Natural killer cell (primary cell): ENCODE measurements around the gene FANCG. TPM values are rescaled to one million over a fixed set of nuclear protein-coding genes. Genes with fewer than 3 reads are reported as not detected.

Experiments used
- ATAC-seq, 3 donors: fragments of 150-1000 bp in 2 of 3; fragments of 200-7000 bp in 1 of 3; cut with Tn5 transposase; 1 replicate in 1 of 3; 2 replicates in 2 of 3; pipeline ENCODE4 v1.10.0; 2021; ENCODE audit warnings: mild to moderate bottlenecking in 2 of 3, moderate library complexity in 2 of 3
- DNase-seq, 2 donors: peaks; one replicate each; pipeline versions ENCODE4 v3.0.0 to v3.0.0-alpha.2; 2013 to 2021; ENCODE audit warnings: mixed read lengths in 1 of 2
- H3K27ac ChIP-seq: one replicate; pipeline ENCODE4 v1.5.1; 2013; ENCODE audit warnings: mild to moderate bottlenecking, low read length
- H3K27me3 ChIP-seq: one replicate; pipeline ENCODE4 v1.6.1; 2013; ENCODE audit warnings: low read length; ENCODE audit not compliant: control insufficient read depth, insufficient read depth
- H3K36me3 ChIP-seq: one replicate; pipeline ENCODE4 v1.6.1; 2013; ENCODE audit warnings: low read length; ENCODE audit not compliant: control insufficient read depth, insufficient read depth
- H3K4me1 ChIP-seq: one replicate; pipeline ENCODE4 v1.6.1; 2013; ENCODE audit warnings: low read length; ENCODE audit not compliant: control insufficient read depth, insufficient read depth
- H3K4me3 ChIP-seq: one replicate; pipeline ENCODE4 v1.5.1; 2013; ENCODE audit warnings: low read length
- H3K9me3 ChIP-seq: one replicate; pipeline ENCODE4 v1.6.1; 2013; ENCODE audit warnings: low read length; ENCODE audit not compliant: control insufficient read depth, insufficient read depth
- H3K27ac Mint-ChIP-seq, 2 donors: one replicate each; pipeline ENCODE4 v1.8.0; 2022; ENCODE audit warnings: mild to moderate bottlenecking in 2 of 2, mixed read lengths in 2 of 2, moderate library complexity in 1 of 2
- H3K27me3 Mint-ChIP-seq, 2 donors: one replicate each; pipeline ENCODE4 v1.8.0; 2022; ENCODE audit warnings: low read depth in 2 of 2, mixed read lengths in 2 of 2
- H3K36me3 Mint-ChIP-seq: one replicate; pipeline ENCODE4 v1.8.0; 2022; ENCODE audit warnings: mixed read lengths
- H3K4me1 Mint-ChIP-seq, 2 donors: one replicate each; pipeline ENCODE4 v1.8.0; 2022; ENCODE audit warnings: mixed read lengths in 2 of 2
- H3K4me3 Mint-ChIP-seq: one replicate; pipeline ENCODE4 v1.8.0; 2022; ENCODE audit warnings: mild to moderate bottlenecking, moderate library complexity, mixed read lengths
- H3K9me3 Mint-ChIP-seq, 2 donors: one replicate each; pipeline ENCODE4 v1.8.0; 2022; ENCODE audit warnings: mixed read lengths in 2 of 2
- WGBS: methylation state at CpG from one replicate; pipeline ENCODE4 v1.1.7; 2013; ENCODE audit warnings: missing lambda C conversion rate; ENCODE audit not compliant: insufficient coverage; 5-methylcytosine and 5-hydroxymethylcytosine counted together
- intact Hi-C: fragments of 100-400 bp; cut with micrococcal nuclease; formaldehyde crosslinking; loops from one replicate; pipeline ENCODE4 v1.14.2; 2022
- total RNA-seq, 4 donors: library from RNA; stranded (reverse); fragments of 120-200 nt in 1 of 4; gene quantifications; one replicate each; pipeline versions ENCODE4 v1.2.3 to v1.2.4, GENCODE V29; 2013 to 2022
- TF ChIP-seq, protein P1 (sequence below): fragments of 200-600 bp; IDR thresholded peaks from one replicate; pipeline ENCODE4 v1.8.0; 2022; ENCODE audit warnings: antibody characterized with exemption

Gene FANCG
- total RNA-seq, 3 donors from 2014 or later (not counting 1 experiment from before 2014, with no cell fraction given), result 33.9 to 38.9 (median 35.7) TPM

DNA sequence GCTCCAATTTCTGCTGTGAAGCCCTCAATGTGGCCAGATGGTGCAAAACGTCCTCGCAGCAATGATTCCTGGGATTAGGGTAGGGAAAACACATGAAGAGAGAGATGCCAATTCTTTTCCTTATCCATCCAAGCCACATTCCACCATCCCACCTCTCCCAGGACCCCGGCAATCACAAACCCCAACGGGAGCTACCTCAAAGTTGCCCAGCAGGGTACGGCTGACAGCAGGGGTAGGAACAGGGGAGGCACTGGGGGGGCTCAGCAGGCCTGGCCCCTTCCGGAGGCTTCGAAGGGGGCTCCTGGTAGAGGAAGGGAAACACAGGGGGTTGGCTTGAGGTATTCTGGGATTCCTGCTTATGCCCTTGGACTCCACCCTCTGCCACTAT, 26.6 kb upstream of the FANCG start:
- TF ChIP-seq, protein P1, sequence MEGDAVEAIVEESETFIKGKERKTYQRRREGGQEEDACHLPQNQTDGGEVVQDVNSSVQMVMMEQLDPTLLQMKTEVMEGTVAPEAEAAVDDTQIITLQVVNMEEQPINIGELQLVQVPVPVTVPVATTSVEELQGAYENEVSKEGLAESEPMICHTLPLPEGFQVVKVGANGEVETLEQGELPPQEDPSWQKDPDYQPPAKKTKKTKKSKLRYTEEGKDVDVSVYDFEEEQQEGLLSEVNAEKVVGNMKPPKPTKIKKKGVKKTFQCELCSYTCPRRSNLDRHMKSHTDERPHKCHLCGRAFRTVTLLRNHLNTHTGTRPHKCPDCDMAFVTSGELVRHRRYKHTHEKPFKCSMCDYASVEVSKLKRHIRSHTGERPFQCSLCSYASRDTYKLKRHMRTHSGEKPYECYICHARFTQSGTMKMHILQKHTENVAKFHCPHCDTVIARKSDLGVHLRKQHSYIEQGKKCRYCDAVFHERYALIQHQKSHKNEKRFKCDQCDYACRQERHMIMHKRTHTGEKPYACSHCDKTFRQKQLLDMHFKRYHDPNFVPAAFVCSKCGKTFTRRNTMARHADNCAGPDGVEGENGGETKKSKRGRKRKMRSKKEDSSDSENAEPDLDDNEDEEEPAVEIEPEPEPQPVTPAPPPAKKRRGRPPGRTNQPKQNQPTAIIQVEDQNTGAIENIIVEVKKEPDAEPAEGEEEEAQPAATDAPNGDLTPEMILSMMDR, result no peak
- intact Hi-C loops, result no loop called here
- peaks cover 33% of the 10 kb centered on the region for H3K4me1 ChIP-seq
- H3K36me3 ChIP-seq, result peaks cover 41% of the 10 kb centered on the region
- no peaks in the 10 kb centered on the region for H3K9me3 ChIP-seq
- H3K27ac ChIP-seq, result no peak overlapping the region
- DNase-seq, result no peak
- Mint-ChIP-seq H3K27ac (peak overlapping the region in 1 of 2 donors; percentile 42), H3K4me1 (peaks cover 46 to 50% of the 10 kb centered on the region in 2 donors), H3K27me3 (no peaks in the 10 kb centered on the region), H3K36me3 (no peaks in the 10 kb centered on the region), H3K4me3 (no peak overlapping the region), H3K9me3 (no peaks in the 10 kb centered on the region)
- no peak for ATAC-seq
- no peaks in the 10 kb centered on the region for H3K27me3 ChIP-seq
- WGBS, result 100% methylated on average over 3 of the region's 7 CpGs
- no peak overlapping the region for H3K4me3 ChIP-seq

DNA sequence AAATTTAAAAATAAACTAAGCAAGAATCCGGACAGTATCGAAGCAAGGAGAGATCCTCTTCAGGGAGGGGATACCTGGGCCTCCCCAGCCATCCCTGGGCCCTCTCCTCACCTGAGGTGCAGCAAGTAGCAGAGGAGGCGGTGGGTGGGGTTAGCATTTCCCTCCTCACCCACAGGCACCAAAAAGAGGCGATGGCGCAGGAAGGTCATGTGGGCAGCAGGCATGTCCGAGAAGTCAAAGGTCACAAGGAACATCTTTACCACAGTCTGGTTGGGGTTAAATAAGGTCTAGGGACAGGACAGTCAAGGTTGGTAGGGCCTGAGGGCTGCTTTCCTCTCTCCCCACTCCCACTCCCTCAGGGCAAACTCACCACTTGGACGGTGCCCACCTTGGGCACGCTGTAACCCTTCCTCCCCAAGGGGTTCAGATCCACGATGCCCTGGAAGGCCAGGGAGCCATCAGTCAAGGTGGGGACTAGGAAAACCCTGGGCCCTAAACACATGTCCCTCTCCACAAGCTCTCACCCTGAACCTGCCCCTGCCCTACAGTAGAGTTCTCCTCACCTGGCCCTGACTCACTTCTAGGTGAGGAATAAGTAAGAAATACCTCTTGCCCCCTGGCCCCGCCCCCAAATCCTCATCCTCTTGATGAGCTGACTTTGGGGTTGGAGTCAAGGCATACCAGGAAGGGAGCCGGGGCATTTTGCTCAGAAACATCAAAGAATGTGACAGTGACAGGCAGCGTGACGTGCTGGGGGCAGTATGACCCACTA, 26.0 kb upstream of the FANCG start:
- ATAC-seq, result no peak
- DNase-seq, result no peak
- Histone ChIP-seq H3K36me3 (peaks cover 41% of the 10 kb centered on the region), H3K4me1 (peaks cover 28% of the 10 kb centered on the region), H3K27me3 (no peaks in the 10 kb centered on the region), H3K27ac (no peak overlapping the region), H3K9me3 (no peaks in the 10 kb centered on the region), H3K4me3 (no peak overlapping the region)
- TF ChIP-seq, protein P1, result no peak
- intact Hi-C loops, result no loop called here
- Mint-ChIP-seq H3K27ac (peak overlapping the region in 1 of 2 donors; percentile 94), H3K36me3 (no peaks in the 10 kb centered on the region), H3K4me3 (no peak overlapping the region), H3K9me3 (no peaks in the 10 kb centered on the region), H3K4me1 (peaks cover 49 to 50% of the 10 kb centered on the region in 2 donors), H3K27me3 (no peaks in the 10 kb centered on the region)
- 98% methylated on average over 12 of the region's 13 CpGs for WGBS

DNA sequence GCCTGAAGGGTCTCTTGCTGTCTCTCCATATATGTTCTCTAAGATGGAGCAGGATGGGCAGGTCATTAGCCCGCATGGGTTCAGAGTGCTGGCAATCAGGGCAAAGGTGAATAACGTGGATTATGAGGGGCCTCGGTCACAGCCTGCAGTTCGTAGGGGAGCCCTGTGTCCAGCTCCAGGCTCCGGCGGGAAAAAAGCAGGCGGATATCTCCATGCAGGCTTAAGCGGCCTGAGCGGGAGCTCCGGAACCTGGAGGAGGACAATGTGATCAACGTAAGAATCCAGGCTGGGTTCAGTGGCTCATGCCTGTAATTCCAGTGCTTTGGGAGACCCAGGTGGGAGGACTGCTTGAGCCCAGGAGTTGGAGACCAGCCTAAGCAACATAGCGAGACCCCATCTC, 25.4 kb upstream of the FANCG start:
- TF ChIP-seq, protein P1, result no peak
- peaks cover 4% of the 10 kb centered on the region for H3K36me3 Mint-ChIP-seq
- WGBS, result 98% methylated on average over 11 of the region's 12 CpGs
- H3K27me3 ChIP-seq, result no peaks in the 10 kb centered on the region
- intact Hi-C loops, result no loop called here
- peak overlapping the region in 1 of 2 donors; percentile 94 for H3K27ac Mint-ChIP-seq
- peaks cover 45 to 48% of the 10 kb centered on the region in 2 donors for H3K4me1 Mint-ChIP-seq
- no peak overlapping the region for H3K27ac ChIP-seq
- ATAC-seq (no peak), DNase-seq (no peak)
- H3K27me3 Mint-ChIP-seq, result no peaks in the 10 kb centered on the region
- H3K4me3 ChIP-seq, result no peak overlapping the region
- peaks cover 21% of the 10 kb centered on the region for H3K4me1 ChIP-seq
- H3K9me3 ChIP-seq, result no peaks in the 10 kb centered on the region
- no peaks in the 10 kb centered on the region for H3K9me3 Mint-ChIP-seq
- peaks cover 47% of the 10 kb centered on the region for H3K36me3 ChIP-seq
- H3K4me3 Mint-ChIP-seq, result no peak overlapping the region
